Measurements from ENCODE around the gene HPSE2.

DNA sequence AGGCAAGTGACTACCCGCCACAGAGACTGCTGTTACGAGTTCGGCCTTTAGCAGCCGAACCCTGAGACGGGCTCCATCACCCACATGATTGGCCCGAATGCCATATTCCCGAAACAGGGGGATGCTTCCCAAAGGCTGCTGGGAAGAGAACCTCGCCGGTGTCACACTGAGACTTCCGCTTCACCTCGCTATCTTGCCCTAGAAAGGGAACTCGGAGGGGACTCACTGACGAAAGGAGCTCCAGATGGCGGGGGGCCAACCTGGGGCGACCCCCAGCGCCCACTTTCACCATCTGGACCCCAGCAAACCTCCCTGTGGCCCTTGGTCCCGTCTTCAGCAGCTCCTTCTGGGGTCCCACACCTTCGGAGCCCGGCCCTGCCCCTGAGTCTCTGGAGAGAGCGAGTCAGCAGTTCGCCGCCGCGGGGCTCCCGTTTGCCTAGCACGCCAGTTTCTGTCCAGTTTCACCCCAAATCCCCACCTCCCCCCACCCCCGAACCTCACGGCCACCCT, 789.4 kb downstream of the HPSE2 start:
- TF ChIP-seq, protein P1, sequence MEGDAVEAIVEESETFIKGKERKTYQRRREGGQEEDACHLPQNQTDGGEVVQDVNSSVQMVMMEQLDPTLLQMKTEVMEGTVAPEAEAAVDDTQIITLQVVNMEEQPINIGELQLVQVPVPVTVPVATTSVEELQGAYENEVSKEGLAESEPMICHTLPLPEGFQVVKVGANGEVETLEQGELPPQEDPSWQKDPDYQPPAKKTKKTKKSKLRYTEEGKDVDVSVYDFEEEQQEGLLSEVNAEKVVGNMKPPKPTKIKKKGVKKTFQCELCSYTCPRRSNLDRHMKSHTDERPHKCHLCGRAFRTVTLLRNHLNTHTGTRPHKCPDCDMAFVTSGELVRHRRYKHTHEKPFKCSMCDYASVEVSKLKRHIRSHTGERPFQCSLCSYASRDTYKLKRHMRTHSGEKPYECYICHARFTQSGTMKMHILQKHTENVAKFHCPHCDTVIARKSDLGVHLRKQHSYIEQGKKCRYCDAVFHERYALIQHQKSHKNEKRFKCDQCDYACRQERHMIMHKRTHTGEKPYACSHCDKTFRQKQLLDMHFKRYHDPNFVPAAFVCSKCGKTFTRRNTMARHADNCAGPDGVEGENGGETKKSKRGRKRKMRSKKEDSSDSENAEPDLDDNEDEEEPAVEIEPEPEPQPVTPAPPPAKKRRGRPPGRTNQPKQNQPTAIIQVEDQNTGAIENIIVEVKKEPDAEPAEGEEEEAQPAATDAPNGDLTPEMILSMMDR (IDR thresholded peaks at IDR 0.05): no peak
- peak in 1 of 3 donors; percentile 23 for TF ChIP-seq POLR2AphosphoS5 (IDR thresholded peaks at IDR 0.05)
